ENCODE results near the gene BEAN1.

DNA sequence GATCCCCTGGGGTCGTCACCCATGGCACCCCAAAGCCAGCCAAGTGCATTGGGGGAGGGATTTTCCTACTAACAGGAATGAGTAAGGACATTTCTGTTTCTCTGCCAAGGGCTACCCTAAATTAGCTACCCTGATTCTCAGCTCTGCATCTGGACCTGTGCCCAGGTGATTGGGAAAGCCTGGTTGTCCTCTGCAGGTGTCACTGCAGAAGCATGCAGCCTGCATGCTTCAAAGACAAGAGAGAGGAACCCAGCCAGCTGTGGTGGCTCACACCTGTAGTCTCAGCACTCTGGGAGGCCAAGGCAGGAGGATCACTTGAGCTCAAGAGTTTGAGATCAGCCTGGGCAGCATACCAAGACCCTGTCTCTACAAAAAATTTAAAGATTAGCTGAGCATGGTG, 19.6 kb downstream of the BEAN1 start:
- no peak for TF ChIP-seq EZH2 (IDR thresholded peaks at IDR 0.05; ENCODE audit: borderline replicate concordance, low read depth, low read length, severe bottlenecking)
- TF ChIP-seq, protein P1, sequence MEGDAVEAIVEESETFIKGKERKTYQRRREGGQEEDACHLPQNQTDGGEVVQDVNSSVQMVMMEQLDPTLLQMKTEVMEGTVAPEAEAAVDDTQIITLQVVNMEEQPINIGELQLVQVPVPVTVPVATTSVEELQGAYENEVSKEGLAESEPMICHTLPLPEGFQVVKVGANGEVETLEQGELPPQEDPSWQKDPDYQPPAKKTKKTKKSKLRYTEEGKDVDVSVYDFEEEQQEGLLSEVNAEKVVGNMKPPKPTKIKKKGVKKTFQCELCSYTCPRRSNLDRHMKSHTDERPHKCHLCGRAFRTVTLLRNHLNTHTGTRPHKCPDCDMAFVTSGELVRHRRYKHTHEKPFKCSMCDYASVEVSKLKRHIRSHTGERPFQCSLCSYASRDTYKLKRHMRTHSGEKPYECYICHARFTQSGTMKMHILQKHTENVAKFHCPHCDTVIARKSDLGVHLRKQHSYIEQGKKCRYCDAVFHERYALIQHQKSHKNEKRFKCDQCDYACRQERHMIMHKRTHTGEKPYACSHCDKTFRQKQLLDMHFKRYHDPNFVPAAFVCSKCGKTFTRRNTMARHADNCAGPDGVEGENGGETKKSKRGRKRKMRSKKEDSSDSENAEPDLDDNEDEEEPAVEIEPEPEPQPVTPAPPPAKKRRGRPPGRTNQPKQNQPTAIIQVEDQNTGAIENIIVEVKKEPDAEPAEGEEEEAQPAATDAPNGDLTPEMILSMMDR (IDR thresholded peaks at IDR 0.05; ENCODE audit: borderline replicate concordance, extremely low read depth, low read length, poor library complexity, severe bottlenecking), result no peak
